AG04450 (cell line): ENCODE results near the gene CDC7. TPM values are rescaled to one million over a fixed set of nuclear protein-coding genes. Genes with fewer than 3 reads are reported as not detected.
A peak's percentile ranks its signal among the peaks of the same experiment; 100 is the strongest.

ENCODE experiments used
- CTCF ChIA-PET: fragments of 300-600, 350-600 bp; formaldehyde crosslinking; extraction: SDS; loops from one replicate; lab custom pipeline; 2022; ENCODE audit warnings: antibody characterized with exemption, inconsistent platforms; lab: Charles Lee
- POLR2A ChIA-PET: fragments of 350-600 bp; formaldehyde crosslinking; extraction: SDS; loops from one replicate; lab custom pipeline; 2021; ENCODE audit warnings: antibody characterized with exemption, inconsistent platforms; lab: Yijun Ruan, JAX
- DNase-seq: peaks from one replicate; pipeline ENCODE4 v3.0.0-alpha.2; 2011; ENCODE audit warnings: low read depth, low spot score
- H3K27ac ChIP-seq: one replicate; pipeline ENCODE4 v1.5.1; 2012; ENCODE audit warnings: low read depth, low read length, control low read depth
- H3K27me3 ChIP-seq: one replicate; pipeline ENCODE4 v1.6.0; 2012; ENCODE audit warnings: low read length; ENCODE audit not compliant: control insufficient read depth, insufficient read depth
- H3K4me3 ChIP-seq: 2 replicates; pipeline ENCODE4 v1.5.1; 2011; ENCODE audit warnings: mild to moderate bottlenecking, low read depth, low read length, control low read depth
- H3K9me3 ChIP-seq: 2 replicates; pipeline ENCODE4 v1.5.1; 2012; ENCODE audit warnings: low read length; ENCODE audit not compliant: control insufficient read depth, insufficient read depth
- polyA plus RNA-seq: library from polyadenylated mRNA; depleted of rRNA; stranded (reverse); fragments of >200 nt; gene quantifications from 2 replicates; pipeline ENCODE4 v1.2.3, GENCODE V29; 2011
- TF ChIP-seq, protein P1 (sequence below): IDR thresholded peaks from 2 replicates; pipeline ENCODE4 v1.5.1; 2011; ENCODE audit warnings: low read depth, low read length, control low read depth, inconsistent platforms

CDC7 gene
- polyA plus RNA-seq, 1 experiment: 4.6 TPM

- DNase-seq: no peak
- H3K4me3 ChIP-seq: no peak overlapping the region
- H3K27ac ChIP-seq: no peak overlapping the region
- CTCF ChIA-PET: interaction anchor here (0.6 to 5.2 kb wide), 4 partner anchors 14 to 811 kb away, joined by 3 to 56 read pairs (median 7); no protein-coding TSS in a partner anchor
- no peaks in the 10 kb centered on the region for H3K9me3 ChIP-seq
- peaks cover 10% of the 10 kb centered on the region for H3K27me3 ChIP-seq
- POLR2A ChIA-PET: no interaction called here
- TF ChIP-seq, protein P1, sequence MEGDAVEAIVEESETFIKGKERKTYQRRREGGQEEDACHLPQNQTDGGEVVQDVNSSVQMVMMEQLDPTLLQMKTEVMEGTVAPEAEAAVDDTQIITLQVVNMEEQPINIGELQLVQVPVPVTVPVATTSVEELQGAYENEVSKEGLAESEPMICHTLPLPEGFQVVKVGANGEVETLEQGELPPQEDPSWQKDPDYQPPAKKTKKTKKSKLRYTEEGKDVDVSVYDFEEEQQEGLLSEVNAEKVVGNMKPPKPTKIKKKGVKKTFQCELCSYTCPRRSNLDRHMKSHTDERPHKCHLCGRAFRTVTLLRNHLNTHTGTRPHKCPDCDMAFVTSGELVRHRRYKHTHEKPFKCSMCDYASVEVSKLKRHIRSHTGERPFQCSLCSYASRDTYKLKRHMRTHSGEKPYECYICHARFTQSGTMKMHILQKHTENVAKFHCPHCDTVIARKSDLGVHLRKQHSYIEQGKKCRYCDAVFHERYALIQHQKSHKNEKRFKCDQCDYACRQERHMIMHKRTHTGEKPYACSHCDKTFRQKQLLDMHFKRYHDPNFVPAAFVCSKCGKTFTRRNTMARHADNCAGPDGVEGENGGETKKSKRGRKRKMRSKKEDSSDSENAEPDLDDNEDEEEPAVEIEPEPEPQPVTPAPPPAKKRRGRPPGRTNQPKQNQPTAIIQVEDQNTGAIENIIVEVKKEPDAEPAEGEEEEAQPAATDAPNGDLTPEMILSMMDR: no peak
Observed at GRCh38 chr1:91499346-91499745, 1.3 kb upstream of the CDC7 start.

GRCh38 chr1:91499904-91500755, 521 bp upstream of the CDC7 start:
- CTCF ChIA-PET: interaction anchor here (0.6 to 5.2 kb wide), 8 partner anchors 13 to 810 kb away, joined by 3 to 56 read pairs (median 6); no protein-coding TSS in a partner anchor
- DNase-seq: no peak
- Histone ChIP-seq H3K9me3 (no peaks in the 10 kb centered on the region), H3K4me3 (peak overlapping the region; percentile 91), H3K27me3 (peaks cover 9% of the 10 kb centered on the region), H3K27ac (peak overlapping the region; percentile 31)
- TF ChIP-seq, protein P1: no peak
- POLR2A ChIA-PET: no interaction called here

DNA sequence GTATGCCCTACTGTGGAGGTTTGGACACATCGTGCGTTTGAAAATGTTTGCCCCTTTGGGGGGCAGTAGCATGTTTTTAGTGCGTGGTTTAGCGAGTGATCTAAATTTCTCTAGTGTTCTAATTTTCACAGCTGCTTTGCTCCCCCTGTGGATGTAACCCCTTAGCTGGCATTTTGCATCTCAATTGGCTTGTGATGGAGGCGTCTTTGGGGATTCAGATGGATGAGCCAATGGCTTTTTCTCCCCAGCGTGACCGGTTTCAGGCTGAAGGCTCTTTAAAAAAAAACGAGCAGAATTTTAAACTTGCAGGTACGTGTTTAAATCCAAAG, 836 bp downstream of the CDC7 start:
- H3K27me3 ChIP-seq: peaks cover 3% of the 10 kb centered on the region
- H3K9me3 ChIP-seq: no peaks in the 10 kb centered on the region
- H3K4me3 ChIP-seq: peak overlapping the region; percentile 91
- POLR2A ChIA-PET: interaction anchor here (0.5 to 0.9 kb wide), 3 partner anchors 329 to 617 kb away, joined by 3 read pairs; partner anchors contain the start of gene ZNF644
- CTCF ChIA-PET: interaction anchor here (0.7 to 5.2 kb wide), 12 partner anchors 12 to 790 kb away, joined by 3 to 56 read pairs (median 4); no protein-coding TSS in a partner anchor
- DNase-seq: no peak
- peak overlapping the region; percentile 84 for H3K27ac ChIP-seq
- TF ChIP-seq, protein P1: no peak

DNA sequence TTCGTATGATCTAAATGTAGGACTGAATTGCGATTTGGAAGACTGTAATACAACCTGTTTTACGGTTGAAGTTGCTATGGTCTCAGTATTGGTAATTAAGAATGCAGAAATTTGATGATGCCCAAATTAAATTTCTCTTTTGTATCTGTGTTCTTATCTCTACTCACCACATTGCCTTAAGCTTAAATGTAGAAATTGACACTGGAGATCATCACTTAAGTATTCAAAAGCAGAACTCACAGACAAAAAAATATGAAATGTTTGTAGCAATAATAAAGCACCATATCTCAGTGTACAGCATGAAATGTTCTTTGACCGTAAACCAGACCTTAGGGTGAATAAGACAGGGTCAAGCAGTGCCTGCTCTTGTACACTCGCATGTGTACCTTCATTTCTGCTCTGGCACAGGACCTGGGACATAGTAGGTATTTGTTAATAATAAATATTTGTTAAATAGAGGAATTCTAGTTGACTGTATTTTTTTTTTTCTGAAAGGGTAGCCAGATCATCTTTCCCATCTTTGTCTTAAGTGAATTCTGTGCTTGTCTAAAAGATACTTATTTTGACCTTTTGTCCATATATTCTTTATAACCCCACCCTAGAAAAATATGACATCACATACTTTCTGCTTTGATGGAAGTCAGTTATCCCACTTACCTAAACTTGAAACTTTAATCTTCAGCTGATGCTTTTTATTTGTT, 1.5 kb downstream of the CDC7 start:
- Histone ChIP-seq H3K27me3 (peaks cover 3% of the 10 kb centered on the region), H3K9me3 (no peaks in the 10 kb centered on the region), H3K27ac (no peak overlapping the region), H3K4me3 (peak overlapping the region; percentile 91)
- ChIA-PET CTCF (interaction anchor here (0.7 to 5.2 kb wide), 13 partner anchors 11 to 789 kb away, joined by 3 to 56 read pairs (median 4); no protein-coding TSS in a partner anchor), POLR2A (interaction anchor here (0.5 to 0.9 kb wide), 2 partner anchors 328 to 616 kb away, joined by 3 read pairs; no protein-coding TSS in a partner anchor)
- TF ChIP-seq, protein P1: no peak
- DNase-seq: no peak
